ENCODE results near the gene TMX2.
A peak's percentile ranks its signal among the peaks of the same experiment; 100 is the strongest.

TMX2 gene

GRCh38 chr11:57788703-57789088 is 76.3 kb downstream of the TMX2 start:
- Mint-ChIP-seq H3K36me3 (peaks cover 2% of the 10 kb centered on the region), H3K4me1 (ENCODE audit: low read depth) (peaks cover 32% of the 10 kb centered on the region), H3K9me3 (ENCODE audit: low read depth) (no peaks in the 10 kb centered on the region), H3K4me3 (no peak overlapping the region), H3K27ac (peak overlapping the region; percentile 7), H3K27me3 (no peaks in the 10 kb centered on the region)
